MM.1S (cell line): ENCODE measurements around the gene ATP8B4.

Experiments
- CTCF ChIP-seq: fragments of 300-600 bp; sonication (generic); IDR thresholded peaks from 2 replicates; pipeline ENCODE4 v1.5.1; 2016; ENCODE audit warnings: antibody characterized with exemption, low read length, mixed read lengths
- EZH2 ChIP-seq: fragments of 300-600 bp; sonication (generic); optimal IDR thresholded peaks from 2 replicates; pipeline ENCODE3; 2017; ENCODE audit warnings: low read depth, mild to moderate bottlenecking, antibody characterized with exemption, low read length, mixed read lengths
- EZH2phosphoT487 ChIP-seq: fragments of 300-600 bp; sonication (generic); IDR thresholded peaks from 2 replicates; pipeline ENCODE4 v1.6.1; 2018; ENCODE audit warnings: antibody characterized with exemption, low read length

- TF ChIP-seq CTCF (no peak), EZH2 (no peak), EZH2phosphoT487 (no peak)
Measured at GRCh38 chr15:49908933-49909295, 210.1 kb downstream of the ATP8B4 start.
